ENCODE data around the gene RAB11FIP4. TPM values are rescaled to one million over a fixed set of nuclear protein-coding genes. Genes with fewer than 3 reads are reported as not detected.

The RAB11FIP4 gene
- total and polyA plus RNA-seq, 2 donors (not counting 1 experiment from before 2014, with no cell fraction given): 0.16 to 0.66 TPM

GRCh38 chr17:31521632-31522283, 130.3 kb downstream of the RAB11FIP4 start:
- H3K4me2 ChIP-seq (ENCODE audit: extremely low read depth, insufficient read depth, low read length): no peak overlapping the region
- H3K9me3 ChIP-seq (ENCODE audit: control insufficient read depth, insufficient read depth, low read depth, low read length): no peaks in the 10 kb centered on the region
- H3K36me3 ChIP-seq (ENCODE audit: control insufficient read depth, insufficient read depth, low read length): no peaks in the 10 kb centered on the region
- H3K4me1 ChIP-seq (ENCODE audit: control insufficient read depth, extremely low read depth, insufficient read depth, low read length): no peaks in the 10 kb centered on the region
- no peaks in the 10 kb centered on the region for H3K27me3 ChIP-seq (ENCODE audit: control insufficient read depth, insufficient read depth, low read length)
- H3K9ac ChIP-seq (ENCODE audit: insufficient read depth, low read length): no peak overlapping the region
- no peak overlapping the region for H3K27ac ChIP-seq (ENCODE audit: insufficient read depth, low read length)
- H4K20me1 ChIP-seq (ENCODE audit: control insufficient read depth, extremely low read depth, insufficient read depth, low read length): no peaks in the 10 kb centered on the region
- TF ChIP-seq CTCF (conservative IDR thresholded peaks at IDR 0.05 in 1 of 2, IDR thresholded peaks at IDR 0.05 in 1 of 2; ENCODE audit: low read depth in 1 of 2, low read length in 2 of 2) (no peak), EZH2 (IDR thresholded peaks at IDR 0.05; ENCODE audit: low read length, missing control alignments) (no peak)
- no peaks in the 10 kb centered on the region for H3K79me2 ChIP-seq (ENCODE audit: control insufficient read depth, insufficient read depth, low read length)
- no peak for DNase-seq (ENCODE audit: low read depth in 2 of 2)
- no peak overlapping the region for H3K4me3 ChIP-seq (replicated peaks in 1 of 4; ENCODE audit: control extremely low read depth in 1 of 4, insufficient read depth in 1 of 4, low read depth in 3 of 4, low read length in 4 of 4)
- no peak overlapping the region for H2AFZ ChIP-seq (ENCODE audit: low read length)

- H3K4me2 ChIP-seq (ENCODE audit: extremely low read depth, insufficient read depth, low read length): no peak overlapping the region
- H3K4me3 ChIP-seq (replicated peaks in 1 of 4; ENCODE audit: control extremely low read depth in 1 of 4, insufficient read depth in 1 of 4, low read depth in 3 of 4, low read length in 4 of 4): no peak overlapping the region
- no peaks in the 10 kb centered on the region for H3K4me1 ChIP-seq (ENCODE audit: control insufficient read depth, extremely low read depth, insufficient read depth, low read length)
- no peak overlapping the region for H2AFZ ChIP-seq (ENCODE audit: low read length)
- H4K20me1 ChIP-seq (ENCODE audit: control insufficient read depth, extremely low read depth, insufficient read depth, low read length): no peaks in the 10 kb centered on the region
- H3K9ac ChIP-seq (ENCODE audit: insufficient read depth, low read length): no peak overlapping the region
- no peak overlapping the region for H3K27ac ChIP-seq (ENCODE audit: insufficient read depth, low read length)
- H3K27me3 ChIP-seq (ENCODE audit: control insufficient read depth, insufficient read depth, low read length): no peaks in the 10 kb centered on the region
- H3K36me3 ChIP-seq (ENCODE audit: control insufficient read depth, insufficient read depth, low read length): no peaks in the 10 kb centered on the region
- TF ChIP-seq CTCF (conservative IDR thresholded peaks at IDR 0.05 in 1 of 2, IDR thresholded peaks at IDR 0.05 in 1 of 2; ENCODE audit: low read depth in 1 of 2, low read length in 2 of 2) (no peak), EZH2 (IDR thresholded peaks at IDR 0.05; ENCODE audit: low read length, missing control alignments) (no peak)
- H3K79me2 ChIP-seq (ENCODE audit: control insufficient read depth, insufficient read depth, low read length): no peaks in the 10 kb centered on the region
- no peak for DNase-seq (ENCODE audit: low read depth in 2 of 2)
- no peaks in the 10 kb centered on the region for H3K9me3 ChIP-seq (ENCODE audit: control insufficient read depth, insufficient read depth, low read depth, low read length)
Observed at GRCh38 chr17:31522284-31522931, 130.9 kb downstream of the RAB11FIP4 start.

- no peaks in the 10 kb centered on the region for H3K36me3 ChIP-seq (ENCODE audit: control insufficient read depth, insufficient read depth, low read length)
- no peaks in the 10 kb centered on the region for H3K9me3 ChIP-seq (ENCODE audit: control insufficient read depth, insufficient read depth, low read depth, low read length)
- no peaks in the 10 kb centered on the region for H3K27me3 ChIP-seq (ENCODE audit: control insufficient read depth, insufficient read depth, low read length)
- H3K4me3 ChIP-seq (replicated peaks in 1 of 4; ENCODE audit: control extremely low read depth in 1 of 4, insufficient read depth in 1 of 4, low read depth in 3 of 4, low read length in 4 of 4): no peak overlapping the region
- H3K4me1 ChIP-seq (ENCODE audit: control insufficient read depth, extremely low read depth, insufficient read depth, low read length): no peaks in the 10 kb centered on the region
- H3K79me2 ChIP-seq (ENCODE audit: control insufficient read depth, insufficient read depth, low read length): no peaks in the 10 kb centered on the region
- H3K4me2 ChIP-seq (ENCODE audit: extremely low read depth, insufficient read depth, low read length): no peak overlapping the region
- no peaks in the 10 kb centered on the region for H4K20me1 ChIP-seq (ENCODE audit: control insufficient read depth, extremely low read depth, insufficient read depth, low read length)
- no peak overlapping the region for H3K9ac ChIP-seq (ENCODE audit: insufficient read depth, low read length)
- no peak for DNase-seq (ENCODE audit: low read depth in 2 of 2)
- H3K27ac ChIP-seq (ENCODE audit: insufficient read depth, low read length): no peak overlapping the region
- TF ChIP-seq CTCF (conservative IDR thresholded peaks at IDR 0.05 in 1 of 2, IDR thresholded peaks at IDR 0.05 in 1 of 2; ENCODE audit: low read depth in 1 of 2, low read length in 2 of 2) (no peak), EZH2 (IDR thresholded peaks at IDR 0.05; ENCODE audit: low read length, missing control alignments) (no peak)
- H2AFZ ChIP-seq (ENCODE audit: low read length): no peak overlapping the region
Observed at GRCh38 chr17:31522987-31523495, 131.6 kb downstream of the RAB11FIP4 start.
